CD4-positive, alpha-beta T cell treated with Interleukin-21 for 1 hour (primary cell): ENCODE results near the gene RNF31.
A peak's percentile ranks its signal among the peaks of the same experiment; 100 is the strongest.
"Not testable (repeated sequence)": the region's sequence is repeated elsewhere in the genome, so short reads cannot be mapped to it uniquely, and the experiment has no call there.

Source experiments
- DNase-seq: peaks from one replicate; pipeline ENCODE4 v3.0.0-alpha.2; 2020

RNF31 gene

GRCh38 chr14:24184104-24184970 lies 37.0 kb downstream of the RNF31 start:
- DNase-seq, result no peak

GRCh38 chr14:24185026-24185425 lies 37.7 kb downstream of the RNF31 start:
- no peak for DNase-seq

- no peak for DNase-seq
Measured at GRCh38 chr14:24185741-24186140, 38.4 kb downstream of the RNF31 start.

GRCh38 chr14:24186831-24187538 lies 39.7 kb downstream of the RNF31 start:
- DNase-seq, result no peak

- no peak for DNase-seq
Measured at GRCh38 chr14:24187539-24187915, 40.2 kb downstream of the RNF31 start.

- peak; percentile 97 for DNase-seq
Measured at GRCh38 chr14:24188251-24189058, 41.2 kb downstream of the RNF31 start, which contains the start of gene IPO4. TSS of gene IPO4 (minus strand) at chr14:24188816. CDS start at chr14:24188787, 29 bp downstream.

GRCh38 chr14:24189059-24189375 lies 41.7 kb downstream of the RNF31 start:
- DNase-seq, result no peak

GRCh38 chr14:24189460-24189859 lies 42.2 kb downstream of the RNF31 start:
- no peak for DNase-seq

- no peak for DNase-seq
Measured at GRCh38 chr14:24190416-24190815, 43.1 kb downstream of the RNF31 start.

- no peak for DNase-seq
Measured at GRCh38 chr14:24192933-24193332, 45.6 kb downstream of the RNF31 start.

GRCh38 chr14:24194186-24194872 lies 47.0 kb downstream of the RNF31 start:
- DNase-seq, result no peak

GRCh38 chr14:24194873-24195185 lies 47.5 kb downstream of the RNF31 start:
- no peak for DNase-seq

GRCh38 chr14:24195186-24196070 lies 48.1 kb downstream of the RNF31 start, which contains the start of gene TM9SF1:
TSS of gene TM9SF1 (minus strand) at chr14:24195441. CDS start at chr14:24195019, 422 bp downstream.
- DNase-seq, result peak; percentile 93

- DNase-seq, result peak; percentile 30
Measured at GRCh38 chr14:24196071-24197055, 49.1 kb downstream of the RNF31 start.

- DNase-seq, result no peak
Measured at GRCh38 chr14:24197056-24197450, 49.8 kb downstream of the RNF31 start.

GRCh38 chr14:24198814-24199524 lies 51.7 kb downstream of the RNF31 start:
- DNase-seq, result no peak

- DNase-seq, result not testable (repeated sequence)
Measured at GRCh38 chr14:24202538-24202937, 55.2 kb downstream of the RNF31 start.

- DNase-seq, result not testable (repeated sequence)
Measured at GRCh38 chr14:24203249-24203886, 56.1 kb downstream of the RNF31 start.
